GM12864 (cell line): Measurements from ENCODE around the gene PACS1.

Source experiments
- DNase-seq: peaks from one replicate; pipeline ENCODE4 v3.0.0-alpha.2; 2011; ENCODE audit warnings: low read depth
- H3K4me3 ChIP-seq: 2 replicates; pipeline ENCODE4 v1.5.1; 2011; ENCODE audit warnings: mild to moderate bottlenecking, low read depth, low read length, control low read depth
- CTCF ChIP-seq: IDR thresholded peaks from 2 replicates; pipeline ENCODE4 v1.5.1; 2011; ENCODE audit warnings: low read depth, mild to moderate bottlenecking, moderate library complexity, low read length, control low read depth, inconsistent platforms; ENCODE audit errors: missing control alignments

PACS1 gene

GRCh38 chr11:66192181-66192863, 122.2 kb downstream of the PACS1 start:
- no peak overlapping the region for H3K4me3 ChIP-seq
- no peak for TF ChIP-seq CTCF
- DNase-seq, result no peak

- no peak overlapping the region for H3K4me3 ChIP-seq
- TF ChIP-seq CTCF, result no peak
- DNase-seq, result no peak
These were observed 124.3 kb downstream of the PACS1 start for GRCh38 chr11:66194391-66194790.

- TF ChIP-seq CTCF, result no peak
- H3K4me3 ChIP-seq, result no peak overlapping the region
- no peak for DNase-seq
These were observed 125.8 kb downstream of the PACS1 start for GRCh38 chr11:66195867-66196266.

- no peak overlapping the region for H3K4me3 ChIP-seq
- no peak for DNase-seq
- TF ChIP-seq CTCF, result no peak
These were observed 133.8 kb downstream of the PACS1 start for GRCh38 chr11:66203847-66204246.

GRCh38 chr11:66204412-66204811, 134.3 kb downstream of the PACS1 start:
- DNase-seq, result no peak
- no peak for TF ChIP-seq CTCF
- no peak overlapping the region for H3K4me3 ChIP-seq

GRCh38 chr11:66207816-66208215, 137.7 kb downstream of the PACS1 start:
- H3K4me3 ChIP-seq, result no peak overlapping the region
- TF ChIP-seq CTCF, result no peak
- no peak for DNase-seq

GRCh38 chr11:66211100-66211499, 141.0 kb downstream of the PACS1 start:
- no peak for DNase-seq
- H3K4me3 ChIP-seq, result no peak overlapping the region
- TF ChIP-seq CTCF, result no peak
